ENCODE results near the gene MED16. TPM values are rescaled to one million over a fixed set of nuclear protein-coding genes. Genes with fewer than 3 reads are reported as not detected.
A peak's percentile ranks its signal among the peaks of the same experiment; 100 is the strongest.

MED16 gene
- total RNA-seq, 1 donor from 2014 or later: 41.4 TPM

DNA sequence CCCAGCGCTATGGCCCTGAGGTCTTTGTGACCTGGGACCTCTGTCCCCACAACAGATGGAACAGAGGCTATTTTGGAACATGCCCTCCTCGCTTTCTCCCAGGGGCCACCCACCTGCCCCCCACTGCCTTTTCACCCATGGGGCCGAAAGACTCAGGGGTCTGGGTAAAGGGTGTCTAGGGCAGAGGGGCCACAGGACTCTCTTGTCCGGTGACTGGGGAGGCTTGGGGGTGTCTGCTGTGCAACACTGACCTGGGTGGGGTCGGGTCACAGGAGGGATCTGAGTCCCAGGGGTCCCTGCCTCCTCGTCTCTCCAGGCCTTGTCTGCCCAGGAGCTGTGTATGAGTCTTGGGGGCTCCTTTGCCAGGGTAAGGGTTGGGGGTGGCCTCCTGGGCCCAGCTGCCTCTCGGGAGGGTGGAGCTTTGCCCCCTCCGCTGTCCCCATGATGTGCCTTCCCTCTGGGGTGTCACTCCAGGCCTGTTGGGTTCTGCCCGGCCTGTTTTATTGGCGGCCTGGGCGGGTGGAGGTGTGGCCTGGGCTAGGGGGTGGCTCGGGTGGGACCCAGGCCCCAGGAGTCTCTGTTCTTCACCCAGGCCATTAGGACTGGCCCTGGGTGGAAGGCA lies 34.9 kb upstream of the MED16 start:
- DNase-seq (ENCODE audit: low read depth) (no peak), FAIRE-seq (no peak)
- H3K4me1 Mint-ChIP-seq (ENCODE audit: low read depth, unreplicated experiment): peaks cover 4% of the 10 kb centered on the region
- H2AFZ ChIP-seq (ENCODE audit: low read depth, low read length): no peak overlapping the region
- peaks cover 15% of the 10 kb centered on the region for H4K20me1 ChIP-seq (ENCODE audit: insufficient read depth, low read length)
- peak overlapping the region; percentile 93 for H3K4me2 ChIP-seq (ENCODE audit: low read length)
- H3K27me3 Mint-ChIP-seq (ENCODE audit: low read depth, unreplicated experiment): no peaks in the 10 kb centered on the region
- no peaks in the 10 kb centered on the region for H3K27me3 ChIP-seq (ENCODE audit: insufficient read depth, low read length)
- H3K9me3 Mint-ChIP-seq (ENCODE audit: unreplicated experiment): no peaks in the 10 kb centered on the region
- TF ChIP-seq, protein P1, sequence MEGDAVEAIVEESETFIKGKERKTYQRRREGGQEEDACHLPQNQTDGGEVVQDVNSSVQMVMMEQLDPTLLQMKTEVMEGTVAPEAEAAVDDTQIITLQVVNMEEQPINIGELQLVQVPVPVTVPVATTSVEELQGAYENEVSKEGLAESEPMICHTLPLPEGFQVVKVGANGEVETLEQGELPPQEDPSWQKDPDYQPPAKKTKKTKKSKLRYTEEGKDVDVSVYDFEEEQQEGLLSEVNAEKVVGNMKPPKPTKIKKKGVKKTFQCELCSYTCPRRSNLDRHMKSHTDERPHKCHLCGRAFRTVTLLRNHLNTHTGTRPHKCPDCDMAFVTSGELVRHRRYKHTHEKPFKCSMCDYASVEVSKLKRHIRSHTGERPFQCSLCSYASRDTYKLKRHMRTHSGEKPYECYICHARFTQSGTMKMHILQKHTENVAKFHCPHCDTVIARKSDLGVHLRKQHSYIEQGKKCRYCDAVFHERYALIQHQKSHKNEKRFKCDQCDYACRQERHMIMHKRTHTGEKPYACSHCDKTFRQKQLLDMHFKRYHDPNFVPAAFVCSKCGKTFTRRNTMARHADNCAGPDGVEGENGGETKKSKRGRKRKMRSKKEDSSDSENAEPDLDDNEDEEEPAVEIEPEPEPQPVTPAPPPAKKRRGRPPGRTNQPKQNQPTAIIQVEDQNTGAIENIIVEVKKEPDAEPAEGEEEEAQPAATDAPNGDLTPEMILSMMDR (IDR thresholded peaks at IDR 0.05; ENCODE audit: insufficient read depth, low read depth, low read length): no peak
- no peak for TF ChIP-seq EZH2 (IDR thresholded peaks at IDR 0.05; ENCODE audit: insufficient read depth, low read length)
- H3K9me3 ChIP-seq (ENCODE audit: insufficient read depth, low read depth, low read length): no peaks in the 10 kb centered on the region
- H3K36me3 ChIP-seq (ENCODE audit: insufficient read depth, low read length): no peaks in the 10 kb centered on the region
- H3K27ac ChIP-seq (ENCODE audit: low read depth, low read length): no peak overlapping the region
- H3K79me2 ChIP-seq (ENCODE audit: insufficient read depth, low read length): peaks cover 37% of the 10 kb centered on the region
- peak overlapping the region; percentile 62 for H3K27ac Mint-ChIP-seq (ENCODE audit: unreplicated experiment)
- H3K36me3 Mint-ChIP-seq (ENCODE audit: low read depth, unreplicated experiment): peaks cover 6% of the 10 kb centered on the region
- peak overlapping the region; percentile 79 for H3K4me3 Mint-ChIP-seq (ENCODE audit: unreplicated experiment)
- H3K9ac ChIP-seq (ENCODE audit: low read length): no peak overlapping the region
- H3K4me1 ChIP-seq (ENCODE audit: insufficient read depth, low read length): peaks cover 20% of the 10 kb centered on the region
- peak overlapping the region; percentile 39 for H3K4me3 ChIP-seq (ENCODE audit: insufficient read depth, low read depth, low read length)

DNA sequence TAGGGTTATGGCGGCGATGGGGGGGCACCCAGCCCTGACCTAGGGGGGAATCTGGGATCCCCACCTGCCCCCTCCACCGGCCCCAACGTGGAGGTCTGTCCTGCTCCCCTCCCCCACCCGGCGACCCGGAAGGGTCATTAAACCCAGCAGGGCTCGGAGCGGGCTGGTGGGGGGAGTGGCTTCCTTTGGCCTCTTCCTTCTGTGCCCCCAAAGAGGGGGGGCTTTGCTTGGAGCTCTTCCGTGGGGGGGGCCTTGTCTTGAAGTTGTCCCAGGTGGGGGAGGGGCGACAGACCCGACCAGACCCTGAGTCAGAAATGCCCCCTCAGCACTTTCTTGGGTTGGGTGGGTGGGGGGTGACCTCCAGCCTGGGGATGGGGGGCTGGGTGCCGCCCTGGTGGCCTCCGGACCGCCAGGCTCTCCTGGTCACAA lies 34.4 kb upstream of the MED16 start:
- Histone ChIP-seq H3K27me3 (ENCODE audit: insufficient read depth, low read length) (no peaks in the 10 kb centered on the region), H3K4me2 (ENCODE audit: low read length) (peak overlapping the region; percentile 93), H3K4me1 (ENCODE audit: insufficient read depth, low read length) (peaks cover 15% of the 10 kb centered on the region), H3K9ac (ENCODE audit: low read length) (peak overlapping the region; percentile 88), H3K79me2 (ENCODE audit: insufficient read depth, low read length) (peaks cover 37% of the 10 kb centered on the region), H3K4me3 (ENCODE audit: insufficient read depth, low read depth, low read length) (peak overlapping the region; percentile 39), H3K36me3 (ENCODE audit: insufficient read depth, low read length) (no peaks in the 10 kb centered on the region), H2AFZ (ENCODE audit: low read depth, low read length) (no peak overlapping the region), H3K27ac (ENCODE audit: low read depth, low read length) (no peak overlapping the region), H4K20me1 (ENCODE audit: insufficient read depth, low read length) (peaks cover 15% of the 10 kb centered on the region), H3K9me3 (ENCODE audit: insufficient read depth, low read depth, low read length) (no peaks in the 10 kb centered on the region)
- Mint-ChIP-seq H3K36me3 (ENCODE audit: low read depth, unreplicated experiment) (peaks cover 6% of the 10 kb centered on the region), H3K4me3 (ENCODE audit: unreplicated experiment) (peak overlapping the region; percentile 88), H3K27me3 (ENCODE audit: low read depth, unreplicated experiment) (no peaks in the 10 kb centered on the region), H3K27ac (ENCODE audit: unreplicated experiment) (peak overlapping the region; percentile 34), H3K9me3 (ENCODE audit: unreplicated experiment) (no peaks in the 10 kb centered on the region), H3K4me1 (ENCODE audit: low read depth, unreplicated experiment) (peaks cover 1% of the 10 kb centered on the region)
- no peak for TF ChIP-seq EZH2 (IDR thresholded peaks at IDR 0.05; ENCODE audit: insufficient read depth, low read length)
- TF ChIP-seq, protein P1 (IDR thresholded peaks at IDR 0.05; ENCODE audit: insufficient read depth, low read depth, low read length): no peak
- DNase-seq (ENCODE audit: low read depth): no peak
- FAIRE-seq: no peak

Measured in astrocyte (in vitro differentiated cells and primary cell).